ENCODE measurements around the gene TRPC1. TPM values are rescaled to one million over a fixed set of nuclear protein-coding genes. Genes with fewer than 3 reads are reported as not detected.

TRPC1 gene
- total RNA-seq, 1 experiment from 2014 or later = 18.6 TPM

DNA sequence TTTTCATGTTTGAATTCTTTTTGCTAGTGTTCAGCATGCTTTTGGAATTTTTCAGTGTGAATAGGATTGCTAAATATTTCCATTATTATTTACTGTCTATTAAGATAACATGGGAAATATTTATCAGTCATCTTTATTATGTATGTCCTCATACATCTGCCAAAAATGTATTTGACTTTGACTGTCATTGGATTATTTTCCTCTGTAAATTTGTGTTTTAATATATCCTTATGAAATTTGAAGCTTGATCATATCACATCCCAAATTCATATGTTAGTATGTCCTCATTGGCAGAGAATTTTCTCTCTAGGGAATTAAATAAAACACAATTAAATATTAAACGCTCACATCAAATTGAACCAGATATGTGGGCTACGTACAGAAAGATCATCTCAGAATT lies 32.3 kb upstream of the TRPC1 start:
- Histone ChIP-seq H3K9ac (ENCODE audit: extremely low read depth, insufficient read length, low read length) (no peak overlapping the region), H2BK15ac (ENCODE audit: low read depth, low read length) (no peak overlapping the region), H2BK12ac (ENCODE audit: insufficient read length, low read depth, low read length) (no peak overlapping the region), H3K27me3 (ENCODE audit: insufficient read depth, low read length) (no peaks in the 10 kb centered on the region), H3K79me1 (ENCODE audit: insufficient read depth, low read depth, low read length, poor library complexity, severe bottlenecking) (no peaks in the 10 kb centered on the region), H3K14ac (ENCODE audit: insufficient read depth, low read length) (no peak overlapping the region), H3K79me2 (ENCODE audit: insufficient read depth, low read length) (no peaks in the 10 kb centered on the region), H2BK20ac (ENCODE audit: low read depth, low read length, poor library complexity, severe bottlenecking) (no peak overlapping the region), H4K5ac (ENCODE audit: insufficient read length, low read depth, low read length) (no peak overlapping the region), H3K4ac (ENCODE audit: low read depth, low read length) (no peak overlapping the region), H2BK5ac (ENCODE audit: insufficient read length, low read length) (no peak overlapping the region), H3K27ac (ENCODE audit: insufficient read length, low read depth, low read length) (no peak overlapping the region), H3K18ac (ENCODE audit: insufficient read length, low read depth, low read length) (no peak overlapping the region), H4K91ac (ENCODE audit: insufficient read length, low read depth, low read length) (no peak overlapping the region), H3K4me2 (ENCODE audit: insufficient read depth, insufficient read length, low read length) (no peak overlapping the region), H2BK120ac (ENCODE audit: low read depth, low read length, poor library complexity, severe bottlenecking) (no peak overlapping the region), H3K23me2 (ENCODE audit: insufficient read length, low read depth, low read length, poor library complexity, severe bottlenecking) (no peaks in the 10 kb centered on the region), H3K9me3 (ENCODE audit: control insufficient read depth, low read depth, low read length) (no peaks in the 10 kb centered on the region), H2AK5ac (ENCODE audit: insufficient read length, low read length) (no peak overlapping the region), H3K4me1 (ENCODE audit: insufficient read depth, low read length) (no peaks in the 10 kb centered on the region), H3T11ph (ENCODE audit: low read length) (no peak overlapping the region), H4K20me1 (ENCODE audit: control insufficient read depth, insufficient read depth, insufficient read length) (no peaks in the 10 kb centered on the region), H4K8ac (replicated peaks; ENCODE audit: insufficient read length, low read depth, low read length) (no peak overlapping the region), H2AFZ (ENCODE audit: low read length) (no peak overlapping the region), H3K56ac (ENCODE audit: insufficient read length, low read depth, low read length) (no peak overlapping the region), H3K23ac (ENCODE audit: insufficient read length, low read depth, low read length) (no peak overlapping the region)
- no peaks in the 10 kb centered on the region for H3K4me1 Mint-ChIP-seq
- no CpG with 5 or more reads among the region's 2 CpGs for WGBS (ENCODE audit: extremely low coverage, insufficient read length, low lambda C conversion rate)
- no peaks in the 10 kb centered on the region for H3K9me3 Mint-ChIP-seq
- DNase-seq = no peak
- no peaks in the 10 kb centered on the region for H3K27me3 Mint-ChIP-seq (ENCODE audit: low read depth)
- H3K36me3 Mint-ChIP-seq (ENCODE audit: insufficient read depth in 1 of 3, low read depth in 3 of 3) = peaks cover 0 to 5% (median 0%) of the 10 kb centered on the region in 3 experiments; a peak in 3 of 7 replicates
- no peak overlapping the region for H3K27ac Mint-ChIP-seq
- TF ChIP-seq, protein P1, sequence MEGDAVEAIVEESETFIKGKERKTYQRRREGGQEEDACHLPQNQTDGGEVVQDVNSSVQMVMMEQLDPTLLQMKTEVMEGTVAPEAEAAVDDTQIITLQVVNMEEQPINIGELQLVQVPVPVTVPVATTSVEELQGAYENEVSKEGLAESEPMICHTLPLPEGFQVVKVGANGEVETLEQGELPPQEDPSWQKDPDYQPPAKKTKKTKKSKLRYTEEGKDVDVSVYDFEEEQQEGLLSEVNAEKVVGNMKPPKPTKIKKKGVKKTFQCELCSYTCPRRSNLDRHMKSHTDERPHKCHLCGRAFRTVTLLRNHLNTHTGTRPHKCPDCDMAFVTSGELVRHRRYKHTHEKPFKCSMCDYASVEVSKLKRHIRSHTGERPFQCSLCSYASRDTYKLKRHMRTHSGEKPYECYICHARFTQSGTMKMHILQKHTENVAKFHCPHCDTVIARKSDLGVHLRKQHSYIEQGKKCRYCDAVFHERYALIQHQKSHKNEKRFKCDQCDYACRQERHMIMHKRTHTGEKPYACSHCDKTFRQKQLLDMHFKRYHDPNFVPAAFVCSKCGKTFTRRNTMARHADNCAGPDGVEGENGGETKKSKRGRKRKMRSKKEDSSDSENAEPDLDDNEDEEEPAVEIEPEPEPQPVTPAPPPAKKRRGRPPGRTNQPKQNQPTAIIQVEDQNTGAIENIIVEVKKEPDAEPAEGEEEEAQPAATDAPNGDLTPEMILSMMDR (conservative IDR thresholded peaks at IDR 0.05) = no peak
- no peak overlapping the region for H3K4me3 Mint-ChIP-seq
